ENCODE results near the gene GSC2.

GRCh38 chr22:19179497-19180048 is 29.5 kb upstream of the GSC2 start:
- TF ChIP-seq SUZ12 (IDR thresholded peaks at IDR 0.05) = no peak
- no peak for TF ChIP-seq FOXM1 (IDR thresholded peaks at IDR 0.05; ENCODE audit: borderline replicate concordance)
- no peak for TF ChIP-seq NFRKB (IDR thresholded peaks at IDR 0.05)
- TF ChIP-seq BHLHE40 (IDR thresholded peaks at IDR 0.05; ENCODE audit: borderline replicate concordance) = no peak
- TF ChIP-seq FOXA1 (IDR thresholded peaks at IDR 0.05) = no peak
- no peak for TF ChIP-seq SP1 (IDR thresholded peaks at IDR 0.05)
- TF ChIP-seq ZNF384 (IDR thresholded peaks at IDR 0.05) = no peak
- no peak for TF ChIP-seq CTBP1 (IDR thresholded peaks at IDR 0.05; ENCODE audit: borderline replicate concordance)
- no peak for TF ChIP-seq ELF4 (IDR thresholded peaks at IDR 0.05)
- no peak for TF ChIP-seq FOXK2 (IDR thresholded peaks at IDR 0.05)
